HG02885 (cell line): ENCODE data around the gene CARMIL3.
"Not testable (repeated sequence)": the region's sequence is repeated elsewhere in the genome, so short reads cannot be mapped to it uniquely, and the experiment has no call there.

ENCODE experiments used
- ATAC-seq: cut with Tn5 transposase; IDR thresholded peaks from one replicate; pipeline ENCODE4 v1.9.1; 2021; ENCODE audit warnings: mild to moderate bottlenecking; ENCODE audit not compliant: unreplicated experiment, poor library complexity

Gene CARMIL3

GRCh38 chr14:24038686-24039085, 13.1 kb upstream of the CARMIL3 start:
- no peak for ATAC-seq

- no peak for ATAC-seq
Measured at GRCh38 chr14:24040692-24041091, 11.1 kb upstream of the CARMIL3 start.

- ATAC-seq: no peak
Measured at GRCh38 chr14:24042746-24043145, 9.1 kb upstream of the CARMIL3 start.

- ATAC-seq: not testable (repeated sequence)
Measured at GRCh38 chr14:24049002-24049401, 2.8 kb upstream of the CARMIL3 start.

GRCh38 chr14:24050753-24051152, 1.1 kb upstream of the CARMIL3 start:
- ATAC-seq: not testable (repeated sequence)

- ATAC-seq: peak; percentile 11
Measured at GRCh38 chr14:24051176-24051788, 527 bp upstream of the CARMIL3 start.

- no peak for ATAC-seq
Measured at GRCh38 chr14:24052656-24053547, 1.1 kb downstream of the CARMIL3 start.

GRCh38 chr14:24053548-24054323, 1.9 kb downstream of the CARMIL3 start:
- no peak for ATAC-seq

- no peak for ATAC-seq
Measured at GRCh38 chr14:24054324-24054641, 2.5 kb downstream of the CARMIL3 start.

- ATAC-seq: no peak
Measured at GRCh38 chr14:24054646-24055045, 2.8 kb downstream of the CARMIL3 start.

GRCh38 chr14:24055971-24056799, 4.4 kb downstream of the CARMIL3 start:
- no peak for ATAC-seq

GRCh38 chr14:24056800-24057184, 5.0 kb downstream of the CARMIL3 start:
- no peak for ATAC-seq

GRCh38 chr14:24057271-24057670, 5.5 kb downstream of the CARMIL3 start:
- ATAC-seq: no peak

- ATAC-seq: no peak
Measured at GRCh38 chr14:24057867-24058259, 6.1 kb downstream of the CARMIL3 start.

- peak; percentile 59 for ATAC-seq
Measured at GRCh38 chr14:24058260-24058950, 6.6 kb downstream of the CARMIL3 start.

GRCh38 chr14:24058951-24059475, 7.2 kb downstream of the CARMIL3 start:
- ATAC-seq: no peak

- ATAC-seq: no peak
Measured at GRCh38 chr14:24059841-24060388, 8.1 kb downstream of the CARMIL3 start.

GRCh38 chr14:24060443-24060842, 8.6 kb downstream of the CARMIL3 start:
- ATAC-seq: no peak
